NCI-H2029 treated with DMSO at 0.1 percent for 48 hours (cell line): ENCODE data around the gene DSC2.

ENCODE experiments used
- DNase-seq: peaks from one replicate; lab custom pipeline; 2025; lab: John Stamatoyannopoulos, UW

DSC2 gene

DNA sequence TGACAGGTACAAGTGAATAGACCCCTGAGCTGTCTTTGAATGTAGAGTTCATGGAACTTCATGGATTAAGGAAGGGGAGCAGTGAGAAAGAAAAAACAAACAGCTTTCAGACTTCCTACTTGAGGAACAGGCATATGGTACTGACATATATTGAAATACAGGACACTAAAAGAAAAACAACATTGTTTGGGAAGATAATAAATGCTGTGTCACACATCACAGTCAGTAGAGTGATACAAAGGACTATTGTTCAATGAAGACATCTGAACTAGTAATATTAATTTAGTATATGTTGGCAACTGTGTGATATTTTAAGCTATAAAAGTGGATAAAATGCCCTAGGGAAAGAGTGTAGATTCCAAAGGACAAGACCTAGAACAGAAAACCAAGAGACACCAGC is 3.3 kb downstream of the DSC2 start:
- no peak for DNase-seq

DNA sequence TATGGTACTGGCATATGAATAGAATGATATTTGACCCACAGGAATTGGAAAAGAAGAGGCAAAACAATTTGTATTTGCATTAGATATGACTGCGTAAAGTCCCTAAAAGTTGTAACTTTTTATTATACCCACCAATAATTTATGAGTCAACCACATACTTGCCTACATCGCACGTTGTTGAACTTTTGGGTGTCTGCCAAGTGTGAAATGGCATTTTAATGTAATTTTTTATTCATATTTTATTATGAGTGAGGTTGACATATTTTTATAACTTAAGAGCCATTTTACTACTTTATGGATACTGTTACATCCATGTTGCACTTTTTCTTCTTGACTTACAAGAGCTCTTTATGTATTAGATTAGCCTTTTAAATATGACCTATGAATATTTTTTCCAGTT is 4.6 kb downstream of the DSC2 start:
- no peak for DNase-seq

- DNase-seq: no peak
Observed at GRCh38 chr18:31093880-31094279, 8.3 kb downstream of the DSC2 start.

DNA sequence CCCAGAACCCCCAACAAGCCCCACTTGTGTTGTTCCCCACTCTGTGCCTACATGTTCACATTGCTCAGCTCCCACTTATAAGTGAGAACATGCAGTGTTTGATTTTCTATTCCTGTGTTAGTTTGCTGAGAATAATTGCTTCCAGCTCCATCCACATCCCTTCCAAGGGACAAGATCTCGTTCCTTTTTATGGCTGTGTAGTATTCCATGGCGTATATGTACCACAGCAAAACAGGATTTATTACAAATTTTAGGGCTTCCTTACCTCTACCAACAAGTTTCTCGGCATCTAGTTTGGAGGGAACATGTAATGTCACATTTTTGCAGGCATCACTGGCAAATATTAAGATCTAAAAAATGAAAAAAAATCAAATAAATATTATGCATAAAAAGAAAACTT is 8.9 kb downstream of the DSC2 start:
- no peak for DNase-seq

DNA sequence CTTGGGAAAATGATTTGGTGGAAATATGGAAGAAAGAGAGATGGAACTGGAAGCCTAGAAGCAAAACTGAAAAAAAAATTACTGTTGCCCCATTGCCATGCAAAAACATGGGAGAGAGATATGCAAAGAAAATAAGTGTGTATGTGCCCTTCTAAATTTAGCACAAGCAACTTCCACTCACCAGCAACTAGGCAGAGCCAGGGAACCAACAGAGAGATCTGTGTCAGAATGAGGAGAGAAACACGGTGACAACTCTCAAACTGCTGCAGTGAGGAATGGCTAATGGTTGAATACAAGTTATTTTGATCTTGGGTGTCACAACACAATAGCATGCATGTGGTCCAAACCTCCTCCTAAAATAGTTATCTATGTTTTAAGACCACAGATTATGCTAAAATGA is 10.9 kb downstream of the DSC2 start:
- DNase-seq: no peak

- no peak for DNase-seq
Observed at GRCh38 chr18:31088532-31088931, 13.7 kb downstream of the DSC2 start.

DNA sequence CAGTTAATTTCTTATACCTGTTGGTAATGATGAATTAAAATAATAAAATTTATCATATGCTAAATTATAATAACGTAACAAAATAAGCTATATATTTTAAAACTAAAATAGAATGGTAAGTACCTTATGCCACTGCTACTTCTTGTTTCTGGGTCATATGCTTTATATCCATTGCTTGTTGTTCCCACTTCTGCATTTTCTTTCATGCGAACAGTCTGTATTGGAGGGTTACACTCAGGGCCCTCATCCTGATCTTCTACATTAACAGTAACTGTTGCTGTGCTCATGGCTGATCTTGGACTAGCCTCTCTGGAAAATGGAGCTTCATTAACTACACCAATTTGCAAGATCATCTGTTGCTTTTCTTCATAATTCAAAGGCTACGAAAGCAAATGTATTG is 22.2 kb downstream of the DSC2 start:
- no peak for DNase-seq

DNA sequence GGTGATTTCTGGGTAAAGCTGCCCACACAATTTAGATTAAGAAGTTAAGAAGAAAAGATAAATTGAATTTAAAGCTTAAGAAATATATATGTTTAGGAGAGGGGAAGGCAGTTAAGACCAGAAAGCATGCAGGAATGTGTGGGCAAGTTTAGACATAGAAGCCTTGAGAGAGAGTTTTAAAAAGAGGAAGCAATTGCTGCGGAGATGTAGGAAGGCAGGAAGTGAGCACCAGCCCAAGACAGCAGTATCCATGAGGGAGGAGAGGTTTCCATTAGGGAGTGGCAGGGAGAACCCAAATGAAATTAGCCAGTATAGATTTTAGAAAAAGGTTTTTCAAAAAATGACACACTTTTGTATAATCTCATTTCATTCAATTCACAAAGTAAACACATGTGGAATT is 24.3 kb downstream of the DSC2 start:
- DNase-seq: no peak

GRCh38 chr18:31072175-31072574 is 30.0 kb downstream of the DSC2 start:
- DNase-seq: no peak

- DNase-seq: no peak
Observed at GRCh38 chr18:31070206-31070605, 32.0 kb downstream of the DSC2 start.

GRCh38 chr18:31066266-31066665 is 36.0 kb downstream of the DSC2 start:
- DNase-seq: no peak

- no peak for DNase-seq
Observed at GRCh38 chr18:31065036-31065773, 37.0 kb downstream of the DSC2 start.

DNA sequence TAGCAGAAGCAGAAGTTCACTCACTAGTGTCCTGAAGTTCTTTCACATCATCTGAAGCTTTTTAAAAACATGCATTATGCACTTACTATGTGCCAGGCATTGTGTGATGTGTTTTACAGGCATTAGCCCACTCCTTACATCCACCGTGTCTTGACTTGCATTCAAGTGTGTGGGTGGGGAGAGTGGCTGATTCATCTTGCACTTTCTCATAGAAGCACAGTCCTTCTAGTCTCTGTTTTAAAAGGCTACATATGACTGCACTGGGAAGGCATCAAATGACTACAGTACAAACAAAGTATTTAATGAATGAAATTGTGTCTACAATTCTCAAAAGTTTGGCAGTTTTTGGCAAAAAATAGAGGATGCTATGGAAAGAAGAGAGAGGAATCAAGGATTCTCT is 38.1 kb downstream of the DSC2 start:
- DNase-seq: no peak

DNA sequence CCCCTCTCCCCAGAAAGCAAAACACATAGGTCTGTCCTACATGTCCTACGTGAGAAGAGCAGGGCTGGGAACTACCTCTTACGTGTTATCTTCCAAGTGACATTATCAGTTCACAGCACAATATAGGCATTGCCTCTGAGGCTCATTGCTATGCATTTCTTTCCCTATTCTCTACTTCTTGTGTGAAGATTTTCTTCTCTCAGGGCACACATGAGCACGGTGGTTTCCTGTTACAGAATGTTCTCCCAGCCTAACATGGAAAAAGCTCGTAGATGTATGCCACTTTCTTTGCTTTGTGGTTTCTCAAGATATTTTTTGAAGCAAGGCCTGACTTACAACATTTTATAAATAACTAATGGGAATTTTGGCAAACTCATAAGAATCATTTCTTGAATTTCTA is 40.3 kb downstream of the DSC2 start:
- no peak for DNase-seq

- no peak for DNase-seq
Observed at GRCh38 chr18:31058897-31059296, 43.3 kb downstream of the DSC2 start.

GRCh38 chr18:31057917-31058316 is 44.3 kb downstream of the DSC2 start:
- DNase-seq: no peak

DNA sequence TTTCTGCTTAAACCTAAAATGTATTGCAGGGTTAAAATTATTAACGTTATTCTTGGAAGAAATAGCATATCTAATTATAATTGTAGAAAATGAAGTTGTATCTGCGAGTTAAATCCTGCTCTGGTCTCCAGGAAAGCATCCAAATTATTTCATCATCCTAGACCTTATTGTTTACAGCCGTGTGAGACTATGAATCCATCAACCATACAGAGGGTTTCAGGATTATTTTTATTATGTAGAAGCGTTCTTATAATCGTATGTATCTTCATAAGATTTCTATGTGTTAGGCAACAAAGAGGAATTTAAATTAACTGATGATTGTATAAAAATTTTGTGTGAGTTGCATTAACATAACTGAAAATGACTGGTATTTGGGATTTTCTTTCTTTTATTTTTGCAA is 45.2 kb downstream of the DSC2 start:
- DNase-seq: no peak

GRCh38 chr18:31056296-31056695 is 45.9 kb downstream of the DSC2 start:
- DNase-seq: no peak

DNA sequence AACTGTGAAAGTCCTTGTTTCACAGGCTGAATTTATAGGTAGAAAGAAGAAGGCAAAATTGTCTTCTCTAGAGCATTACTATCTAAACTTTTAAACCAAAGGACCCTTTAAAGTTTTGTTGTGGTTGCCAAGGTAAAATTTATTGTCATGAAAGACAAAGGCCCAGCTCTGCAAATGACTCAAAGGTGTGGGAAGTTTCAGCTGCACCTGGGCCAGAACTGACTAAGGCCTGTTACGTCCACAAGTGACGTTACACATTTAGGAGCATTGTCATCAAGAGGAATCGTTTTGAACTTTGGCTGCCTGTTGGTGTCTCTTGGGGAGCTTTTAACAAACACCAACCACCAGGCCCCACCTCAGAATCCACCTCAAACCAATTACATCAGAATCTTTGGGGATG is 51.6 kb downstream of the DSC2 start:
- DNase-seq: no peak

GRCh38 chr18:31049189-31049588 is 53.0 kb downstream of the DSC2 start:
- peak; percentile 10 for DNase-seq

DNA sequence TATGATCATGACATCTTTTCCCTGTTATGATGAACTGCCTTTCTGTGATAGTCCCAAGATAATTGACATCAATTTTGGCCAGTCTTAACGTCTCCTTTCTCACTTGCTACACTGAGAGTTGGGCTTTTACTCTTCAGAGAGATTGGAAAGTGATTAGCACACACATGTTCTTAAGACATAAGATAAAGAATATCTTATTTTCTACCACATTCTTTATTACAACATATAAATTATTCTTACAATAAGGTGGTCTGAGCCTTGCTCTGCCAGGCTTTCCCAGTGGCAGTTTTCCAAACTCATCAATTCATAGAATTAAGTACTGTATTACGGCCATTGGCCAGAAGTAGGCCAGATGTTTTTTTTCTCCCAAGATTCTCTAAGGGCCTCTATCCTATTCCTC is 54.0 kb downstream of the DSC2 start:
- no peak for DNase-seq

DNA sequence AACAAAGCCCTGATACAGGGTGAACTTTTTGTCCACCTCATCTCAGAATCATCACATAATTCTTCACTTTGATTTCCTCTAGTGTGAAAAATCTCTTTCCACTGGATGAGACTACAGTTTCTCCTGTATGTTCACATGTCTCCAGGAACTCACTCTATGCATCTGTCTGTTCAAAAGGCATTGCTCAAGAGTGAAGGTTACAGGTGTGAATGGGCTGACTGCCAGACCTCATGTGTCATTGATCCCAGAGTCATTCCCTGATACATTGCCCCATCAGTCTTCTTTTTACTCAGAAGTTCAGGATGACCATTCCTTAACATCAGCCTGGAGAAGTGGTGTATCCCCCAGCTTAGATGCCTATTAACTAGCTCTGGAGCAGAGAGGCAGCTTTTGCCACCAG is 55.3 kb downstream of the DSC2 start:
- DNase-seq: no peak

DNA sequence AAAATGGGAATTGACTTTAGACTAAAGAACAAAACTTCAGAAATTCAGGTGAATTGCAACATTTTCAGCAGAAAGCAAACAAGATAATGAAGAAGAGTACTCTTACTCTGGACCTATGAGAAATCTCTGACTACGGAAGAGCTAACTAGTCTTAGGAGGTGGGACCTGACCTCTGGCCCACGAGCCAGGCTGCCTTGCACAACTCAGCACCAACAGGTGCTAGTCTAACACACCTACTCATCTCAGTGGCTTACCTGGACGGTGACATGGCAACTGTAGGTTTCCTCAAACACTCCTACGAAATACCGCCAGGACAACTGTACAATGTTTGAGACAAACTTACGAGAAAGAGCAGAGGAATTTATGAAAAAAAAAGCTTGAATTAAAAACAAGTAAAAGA is 56.6 kb downstream of the DSC2 start:
- no peak for DNase-seq

DNA sequence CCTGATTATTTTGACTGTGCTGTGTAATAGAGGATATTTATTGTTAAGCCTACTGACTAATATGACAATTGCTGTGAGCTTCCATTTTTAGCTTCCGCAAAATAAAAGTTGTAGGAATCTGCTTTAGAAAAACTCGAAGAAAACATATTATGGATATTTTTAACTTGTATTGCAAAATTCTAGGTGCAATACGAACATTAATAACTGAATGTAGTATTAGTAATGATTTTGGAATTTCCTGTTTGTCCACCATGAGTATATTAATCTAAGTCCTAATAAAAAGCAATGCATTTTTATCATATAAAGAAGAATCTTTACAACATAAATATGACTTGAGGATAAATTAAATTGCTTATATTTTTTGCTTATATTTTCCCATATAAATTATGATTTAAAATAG is 57.3 kb downstream of the DSC2 start:
- DNase-seq: no peak

- DNase-seq: no peak
Observed at GRCh38 chr18:31043709-31044108, 58.5 kb downstream of the DSC2 start.
